Calu3 (cell line): ENCODE data around the gene ANGPTL5. TPM values are rescaled to one million over a fixed set of nuclear protein-coding genes. Genes with fewer than 3 reads are reported as not detected.

ENCODE experiments used
- BruUV-seq: library from RNA; stranded (reverse); fragments of 400-500 nt; replicated peaks from 2 replicates; lab custom pipeline; 2021; lab: Mats Ljungman, UMichigan
- CTCF ChIA-PET: fragments of 300-600 bp; sonication (Branson Sonifier 250); formaldehyde crosslinking; loops from one replicate; lab custom pipeline; 2022; ENCODE audit warnings: antibody characterized with exemption; lab: Charles Lee
- DNase-seq: peaks from one replicate; pipeline ENCODE4 v3.0.0; 2022
- H3K27ac Mint-ChIP-seq: one replicate; pipeline ENCODE4 v1.8.0; 2022; ENCODE audit warnings: mixed read lengths; ENCODE audit not compliant: unreplicated experiment
- H3K27me3 Mint-ChIP-seq: one replicate; pipeline ENCODE4 v1.8.0; 2022; ENCODE audit warnings: mixed read lengths; ENCODE audit not compliant: unreplicated experiment
- H3K36me3 Mint-ChIP-seq: one replicate; pipeline ENCODE4 v1.8.0; 2022; ENCODE audit warnings: mild to moderate bottlenecking, moderate library complexity, mixed read lengths; ENCODE audit not compliant: insufficient read depth, unreplicated experiment
- H3K4me1 Mint-ChIP-seq: one replicate; pipeline ENCODE4 v1.8.0; 2022; ENCODE audit warnings: mild to moderate bottlenecking, low read depth, mixed read lengths; ENCODE audit not compliant: unreplicated experiment
- H3K4me3 Mint-ChIP-seq: one replicate; pipeline ENCODE4 v1.8.0; 2022; ENCODE audit warnings: mild to moderate bottlenecking, low read depth, moderate library complexity, mixed read lengths; ENCODE audit not compliant: unreplicated experiment
- H3K9me3 Mint-ChIP-seq: one replicate; pipeline ENCODE4 v1.8.0; 2022; ENCODE audit warnings: low read depth, mixed read lengths; ENCODE audit not compliant: unreplicated experiment
- CTCF ChIP-seq: fragments of 200-600 bp; IDR thresholded peaks from one replicate; pipeline ENCODE4 v1.8.0; 2022; ENCODE audit warnings: antibody characterized with exemption; ENCODE audit not compliant: unreplicated experiment
- intact Hi-C: fragments of 100-400 bp; cut with micrococcal nuclease; formaldehyde crosslinking; loops from one replicate; pipeline ENCODE4 v1.10.0; 2022; ENCODE audit not compliant: unreplicated experiment
- total RNA-seq: library from RNA; stranded (reverse); gene quantifications from 2 replicates; pipeline ENCODE4 v1.2.3, GENCODE V29; 2022

ANGPTL5 gene
- total RNA-seq, 1 experiment from 2014 or later: not detected

- TF ChIP-seq CTCF: no peak
- Mint-ChIP-seq H3K27ac (no peak overlapping the region), H3K9me3 (no peaks in the 10 kb centered on the region), H3K36me3 (no peaks in the 10 kb centered on the region), H3K27me3 (no peaks in the 10 kb centered on the region), H3K4me1 (no peaks in the 10 kb centered on the region), H3K4me3 (no peak overlapping the region)
- intact Hi-C loops: no loop called here
- BruUV-seq: no TSS peak
- CTCF ChIA-PET: no interaction called here
- no peak for DNase-seq
These were observed 75.6 kb downstream of the ANGPTL5 start for GRCh38 chr11:101840704-101841103.

Other genes with a start within 250 kb of the ANGPTL5 start
- 3.1 and 3.8 TPM in 2 replicates for gene CEP126, start 1.5 kb downstream of the ANGPTL5 start, total RNA-seq
- 2.9 and 4.6 TPM in 2 replicates for gene CFAP300, start 130.9 kb upstream of the ANGPTL5 start, total RNA-seq
- 57.5 and 64.7 TPM in 2 replicates for gene YAP1, start 193.9 kb upstream of the ANGPTL5 start, total RNA-seq